GM12878 (cell line): ENCODE data around the gene MVB12B. TPM values are rescaled to one million over a fixed set of nuclear protein-coding genes. Genes with fewer than 3 reads are reported as not detected.

Experiments
- ATAC-seq: fragments of 200-7000 bp; cut with Tn5 transposase; 3 replicates; pipeline ENCODE4 v1.9.1; 2020; ENCODE audit warnings: mild to moderate bottlenecking, moderate library complexity
- BruUV-seq: library from RNA; stranded (reverse); fragments of 400-500 nt; replicated peaks from 2 replicates; lab custom pipeline; 2021; lab: Mats Ljungman, UMichigan
- CTCF ChIA-PET: fragments of 300-600 bp; sonication (Branson Sonifier 250); formaldehyde crosslinking; extraction: SDS; loops from one replicate; lab custom pipeline; 2021; ENCODE audit warnings: inconsistent platforms; lab: Yijun Ruan, JAX
- POLR2A ChIA-PET: fragments of 350-600 bp; formaldehyde crosslinking; extraction: SDS; loops from one replicate; lab custom pipeline; 2021; ENCODE audit warnings: inconsistent platforms; lab: Charles Lee
- RAD21 ChIA-PET: fragments of 300-600 bp; sonication (Branson Sonifier 250); formaldehyde crosslinking; loops from one replicate; lab custom pipeline; 2023; ENCODE audit warnings: antibody characterized with exemption; ENCODE audit not compliant: unreplicated experiment; lab: Charles Lee
- SMC1A ChIA-PET: fragments of 300-600 bp; sonication (Branson Sonifier 250); formaldehyde crosslinking; loops from one replicate; lab custom pipeline; 2023; ENCODE audit not compliant: unreplicated experiment, uncharacterized antibody; lab: Charles Lee
- DNase-seq: peaks from one replicate; pipeline ENCODE4 v3.0.0-alpha.2; 2011; ENCODE audit warnings: low read depth, low spot score
- FAIRE-seq: peaks from 3 replicates; lab custom pipeline; 2011; peaks lifted over from hg19 to GRCh38; lab: Jason Lieb, UNC
- H2AFZ ChIP-seq: 2 replicates; pipeline ENCODE4 v1.6.0; 2011; ENCODE audit warnings: low read depth, low read length, control low read depth; ENCODE audit not compliant: control insufficient read depth
- H3K27ac ChIP-seq: 2 replicates; pipeline ENCODE4 v1.5.1; 2011; ENCODE audit warnings: control low read depth; ENCODE audit not compliant: control insufficient read depth, insufficient read depth
- H3K27me3 ChIP-seq, 2 experiments: replicated peaks in 1 of 2; 2 replicates each; pipeline versions ENCODE4 v1.6.0 to v1.6.1; 2011; ENCODE audit warnings: low read length in 1 of 2; ENCODE audit not compliant: control insufficient read depth in 2 of 2, insufficient read depth in 2 of 2
- H3K36me3 ChIP-seq, 2 experiments: 2 replicates each; pipeline ENCODE4 v1.5.1; 2011; ENCODE audit warnings: low read length in 1 of 2; ENCODE audit not compliant: control insufficient read depth in 2 of 2, insufficient read depth in 2 of 2
- H3K4me1 ChIP-seq: 2 replicates; pipeline ENCODE4 v1.6.1; 2011; ENCODE audit warnings: mild to moderate bottlenecking, low read length, moderate library complexity, mixed read lengths; ENCODE audit not compliant: control insufficient read depth, insufficient read depth
- H3K4me2 ChIP-seq: 2 replicates; pipeline ENCODE4 v1.6.0; 2011; ENCODE audit warnings: control low read depth; ENCODE audit not compliant: control insufficient read depth, insufficient read depth
- H3K4me3 ChIP-seq: fragments of 200-600 bp; sonication (generic); 2 replicates; pipeline ENCODE4 v1.5.1; 2016
- H3K79me2 ChIP-seq: 2 replicates; pipeline ENCODE4 v1.6.0; 2011; ENCODE audit warnings: low read length; ENCODE audit not compliant: control insufficient read depth, insufficient read depth
- H3K9ac ChIP-seq: 2 replicates; pipeline ENCODE4 v1.8.0; 2011; ENCODE audit warnings: low read length, control low read depth, mixed read lengths; ENCODE audit not compliant: control insufficient read depth, insufficient read depth
- H3K9me3 ChIP-seq: replicated peaks from 3 replicates; pipeline ENCODE4 v1.5.1; 2011; ENCODE audit warnings: mild to moderate bottlenecking, low read length; ENCODE audit not compliant: control insufficient read depth, insufficient read depth
- H4K20me1 ChIP-seq: 2 replicates; pipeline ENCODE4 v1.6.0; 2011; ENCODE audit not compliant: control insufficient read depth, insufficient read depth
- MTA3 ChIP-seq: IDR thresholded peaks from 2 replicates; pipeline ENCODE4 v1.6.1; 2012; ENCODE audit warnings: low read length, inconsistent platforms, borderline replicate concordance
- NBN ChIP-seq: fragments of 450-650 bp; IDR thresholded peaks from 2 replicates; pipeline ENCODE4 v1.6.1; 2016
- NFIC ChIP-seq: IDR thresholded peaks from 2 replicates; pipeline ENCODE4 v1.6.1; 2012; ENCODE audit warnings: low read depth, mild to moderate bottlenecking, inconsistent platforms, low read length, moderate library complexity
- RELA ChIP-seq: fragments of 450-650 bp; IDR thresholded peaks from 2 replicates; pipeline ENCODE4 v1.8.0; 2014; ENCODE audit warnings: borderline replicate concordance; ENCODE audit not compliant: partially characterized antibody
- RFX5 ChIP-seq: IDR thresholded peaks from 2 replicates; pipeline ENCODE4 v1.6.1; 2011; ENCODE audit warnings: low read depth, low read length, improper control_type of control experiment
- SREBF2 ChIP-seq: IDR thresholded peaks from 2 replicates; pipeline ENCODE4 v1.6.1; 2012; ENCODE audit warnings: mild to moderate bottlenecking, low read length
- STAT3 ChIP-seq: IDR thresholded peaks from 2 replicates; pipeline ENCODE4 v1.6.1; 2011; ENCODE audit warnings: low read depth, low read length, improper control_type of control experiment
- TBL1XR1 ChIP-seq: IDR thresholded peaks from 2 replicates; pipeline ENCODE4 v1.6.1; 2012; ENCODE audit warnings: low read depth, low read length, improper control_type of control experiment
- ZSCAN29 ChIP-seq: fragments of 450-650 bp; IDR thresholded peaks from 2 replicates; pipeline ENCODE4 v1.6.1; 2017; ENCODE audit warnings: mild to moderate bottlenecking, moderate library complexity
- WGBS: methylation state at CpG from one replicate; pipeline ENCODE4 v1.1.6; 2016; ENCODE audit warnings: low lambda C conversion rate; ENCODE audit not compliant: insufficient replicate concordance, insufficient coverage; ENCODE audit errors: missing lambda C conversion rate; 5-methylcytosine and 5-hydroxymethylcytosine counted together
- in situ Hi-C: fragments of 300-500 bp; cut with MboI; formaldehyde crosslinking; loops from 9 replicates; pipeline ENCODE4 v1.14.3; 2018; ENCODE audit warnings: mixed read lengths
- intact Hi-C: fragments of 100-400 bp; cut with micrococcal nuclease; formaldehyde crosslinking; loops from one replicate; pipeline ENCODE4 v1.14.2; 2022; ENCODE audit not compliant: unreplicated experiment
- polyA plus RNA-seq, 11 experiments: library from polyadenylated mRNA; depleted of rRNA in 4 of 11; unstranded in 6 of 11; stranded (reverse) in 5 of 11; fragments of >200 nt; fragmentation: Nextera tagmentation in 4 of 11; fragmentation: Illumina TruSeq in 1 of 11; extraction: Ambion mirVana in 4 of 11; extraction: Trizol in 1 of 11; gene quantifications; 1 replicate in 1 of 11; 2 replicates in 10 of 11; pipeline versions ENCODE4 v1.2.1 to v1.2.3, GENCODE V29; 2011 to 2016; ENCODE audit warnings: inconsistent platforms in 2 of 11, missing spikeins in 2 of 11, low read depth in 1 of 11
- total RNA-seq, 4 experiments: library from RNA; depleted of rRNA in 3 of 4; stranded (reverse); fragments of >200 nt in 3 of 4; fragmentation: Illumina TruSeq in 1 of 4; extraction: Trizol in 1 of 4; gene quantifications; 2 replicates each; pipeline versions ENCODE4 v1.2.1 to v1.2.3, GENCODE V29; 2013 to 2021
- TF ChIP-seq, protein P1 (sequence below): fragments of 450-650 bp; IDR thresholded peaks from 2 replicates; pipeline ENCODE4 v1.6.1; 2017; ENCODE audit warnings: mild to moderate bottlenecking
- TF ChIP-seq, protein P2 (sequence below): fragments of 450-650 bp; IDR thresholded peaks from 2 replicates; pipeline ENCODE4 v1.6.1; 2016; ENCODE audit warnings: mild to moderate bottlenecking

MVB12B gene
- total and polyA plus RNA-seq, 10 of the 15 experiments (the other 5 are each of a cell fraction or from before 2014, with no cell fraction given): 0.08 TPM; not detected in 9

GRCh38 chr9:126521976-126522590, 195.5 kb downstream of the MVB12B start:
- POLR2A ChIA-PET: no interaction called here
- in situ Hi-C loops: no loop called here
- no peaks in the 10 kb centered on the region for H4K20me1 ChIP-seq
- CTCF ChIA-PET: no interaction called here
- 43% methylated on average over 10 of the region's 10 CpGs for WGBS
- H3K4me2 ChIP-seq: no peak overlapping the region
- no peak overlapping the region for H3K9ac ChIP-seq
- H3K9me3 ChIP-seq: no peaks in the 10 kb centered on the region
- intact Hi-C loops: no loop called here
- H3K4me1 ChIP-seq: no peaks in the 10 kb centered on the region; the same call in 1 of the 2 replicates
- no peaks in the 10 kb centered on the region for H3K79me2 ChIP-seq
- no peak for TF ChIP-seq NBN
- TF ChIP-seq, protein P1, sequence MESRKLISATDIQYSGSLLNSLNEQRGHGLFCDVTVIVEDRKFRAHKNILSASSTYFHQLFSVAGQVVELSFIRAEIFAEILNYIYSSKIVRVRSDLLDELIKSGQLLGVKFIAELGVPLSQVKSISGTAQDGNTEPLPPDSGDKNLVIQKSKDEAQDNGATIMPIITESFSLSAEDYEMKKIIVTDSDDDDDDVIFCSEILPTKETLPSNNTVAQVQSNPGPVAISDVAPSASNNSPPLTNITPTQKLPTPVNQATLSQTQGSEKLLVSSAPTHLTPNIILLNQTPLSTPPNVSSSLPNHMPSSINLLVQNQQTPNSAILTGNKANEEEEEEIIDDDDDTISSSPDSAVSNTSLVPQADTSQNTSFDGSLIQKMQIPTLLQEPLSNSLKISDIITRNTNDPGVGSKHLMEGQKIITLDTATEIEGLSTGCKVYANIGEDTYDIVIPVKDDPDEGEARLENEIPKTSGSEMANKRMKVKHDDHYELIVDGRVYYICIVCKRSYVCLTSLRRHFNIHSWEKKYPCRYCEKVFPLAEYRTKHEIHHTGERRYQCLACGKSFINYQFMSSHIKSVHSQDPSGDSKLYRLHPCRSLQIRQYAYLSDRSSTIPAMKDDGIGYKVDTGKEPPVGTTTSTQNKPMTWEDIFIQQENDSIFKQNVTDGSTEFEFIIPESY: no peak
- TF ChIP-seq NFIC: no peak
- no peak for TF ChIP-seq MTA3
- no peak for TF ChIP-seq STAT3
- TF ChIP-seq SREBF2: no peak
- no peak for TF ChIP-seq RFX5
- TF ChIP-seq, protein P2, sequence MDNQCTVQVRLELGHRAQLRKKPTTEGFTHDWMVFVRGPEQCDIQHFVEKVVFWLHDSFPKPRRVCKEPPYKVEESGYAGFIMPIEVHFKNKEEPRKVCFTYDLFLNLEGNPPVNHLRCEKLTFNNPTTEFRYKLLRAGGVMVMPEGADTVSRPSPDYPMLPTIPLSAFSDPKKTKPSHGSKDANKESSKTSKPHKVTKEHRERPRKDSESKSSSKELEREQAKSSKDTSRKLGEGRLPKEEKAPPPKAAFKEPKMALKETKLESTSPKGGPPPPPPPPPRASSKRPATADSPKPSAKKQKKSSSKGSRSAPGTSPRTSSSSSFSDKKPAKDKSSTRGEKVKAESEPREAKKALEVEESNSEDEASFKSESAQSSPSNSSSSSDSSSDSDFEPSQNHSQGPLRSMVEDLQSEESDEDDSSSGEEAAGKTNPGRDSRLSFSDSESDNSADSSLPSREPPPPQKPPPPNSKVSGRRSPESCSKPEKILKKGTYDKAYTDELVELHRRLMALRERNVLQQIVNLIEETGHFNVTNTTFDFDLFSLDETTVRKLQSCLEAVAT: no peak
- TF ChIP-seq RELA: no peak
- no peak for TF ChIP-seq ZSCAN29
- no peak for TF ChIP-seq TBL1XR1
- SMC1A ChIA-PET: no interaction called here
- no TSS peak for BruUV-seq
- no peaks in the 10 kb centered on the region for H3K36me3 ChIP-seq
- no peak overlapping the region for H3K27ac ChIP-seq
- no peak for ATAC-seq
- FAIRE-seq: no peak
- no peak for DNase-seq
- no peak overlapping the region for H3K4me3 ChIP-seq
- RAD21 ChIA-PET: no interaction called here
- peaks cover 5 to 10% of the 10 kb centered on the region in 2 experiments for H3K27me3 ChIP-seq
- no peak overlapping the region for H2AFZ ChIP-seq
